ENCODE data around the gene FAM168A. TPM values are rescaled to one million over a fixed set of nuclear protein-coding genes. Genes with fewer than 3 reads are reported as not detected.

Gene FAM168A
- total RNA-seq, 1 experiment from 2014 or later, result 30.4 TPM

- DNase-seq (ENCODE audit: low read depth), result no peak
Measured at GRCh38 chr11:73390601-73391565, 207.0 kb downstream of the FAM168A start.

- no peak for DNase-seq (ENCODE audit: low read depth)
Measured at GRCh38 chr11:73389916-73390315, 208.0 kb downstream of the FAM168A start.

- no peak for DNase-seq (ENCODE audit: low read depth)
Measured at GRCh38 chr11:73389134-73389525, 208.8 kb downstream of the FAM168A start.

- peak; percentile 59 for DNase-seq (ENCODE audit: low read depth)
Measured at GRCh38 chr11:73388265-73389133, 209.4 kb downstream of the FAM168A start.

GRCh38 chr11:73387594-73388264 is 210.2 kb downstream of the FAM168A start:
- DNase-seq (ENCODE audit: low read depth), result no peak

GRCh38 chr11:73386546-73386945 is 211.4 kb downstream of the FAM168A start:
- DNase-seq (ENCODE audit: low read depth), result no peak

- DNase-seq (ENCODE audit: low read depth), result no peak
Measured at GRCh38 chr11:73386016-73386415, 211.9 kb downstream of the FAM168A start.

- no peak for DNase-seq (ENCODE audit: low read depth)
Measured at GRCh38 chr11:73384872-73385689, 212.8 kb downstream of the FAM168A start.

GRCh38 chr11:73384531-73384871 is 213.4 kb downstream of the FAM168A start:
- DNase-seq (ENCODE audit: low read depth), result no peak

- no peak for DNase-seq (ENCODE audit: low read depth)
Measured at GRCh38 chr11:73384125-73384441, 213.8 kb downstream of the FAM168A start.

GRCh38 chr11:73383249-73384124 is 214.4 kb downstream of the FAM168A start:
- DNase-seq (ENCODE audit: low read depth), result no peak

GRCh38 chr11:73382747-73383146 is 215.2 kb downstream of the FAM168A start:
- no peak for DNase-seq (ENCODE audit: low read depth)

- no peak for DNase-seq (ENCODE audit: low read depth)
Measured at GRCh38 chr11:73382183-73382582, 215.7 kb downstream of the FAM168A start.

- no peak for DNase-seq (ENCODE audit: low read depth)
Measured at GRCh38 chr11:73381589-73381988, 216.3 kb downstream of the FAM168A start.

GRCh38 chr11:73380897-73381410 is 217.0 kb downstream of the FAM168A start:
- no peak for DNase-seq (ENCODE audit: low read depth)

GRCh38 chr11:73380331-73380730 is 217.6 kb downstream of the FAM168A start:
- no peak for DNase-seq (ENCODE audit: low read depth)

- DNase-seq (ENCODE audit: low read depth), result no peak
Measured at GRCh38 chr11:73379189-73379880, 218.6 kb downstream of the FAM168A start.

- peak; percentile 86 for DNase-seq (ENCODE audit: low read depth)
Measured at GRCh38 chr11:73376803-73377629, 220.9 kb downstream of the FAM168A start.

Data from RPMI7951 (cell line).